ENCODE data around the gene ABCG2.

Gene ABCG2

GRCh38 chr4:88158489-88159228 is at the start of gene ABCG2:
ABCG2 (minus strand) TSS chr4:88158639; CDS start chr4:88139995, 18,644 bp downstream.
- DNase-seq (ENCODE audit: low read depth), result no peak

- DNase-seq (ENCODE audit: low read depth), result no peak
These were observed 49.7 kb upstream of the ABCG2 start for GRCh38 chr4:88208156-88208555.

GRCh38 chr4:88207171-88207570 is 48.7 kb upstream of the ABCG2 start:
- no peak for DNase-seq (ENCODE audit: low read depth)

- no peak for DNase-seq (ENCODE audit: low read depth)
These were observed 46.4 kb upstream of the ABCG2 start for GRCh38 chr4:88204882-88205281.

- no peak for DNase-seq (ENCODE audit: low read depth)
These were observed 44.0 kb upstream of the ABCG2 start for GRCh38 chr4:88202443-88202842.

- no peak for DNase-seq (ENCODE audit: low read depth)
These were observed 41.7 kb upstream of the ABCG2 start for GRCh38 chr4:88200186-88200585.

GRCh38 chr4:88196523-88197185 is 38.2 kb upstream of the ABCG2 start:
- DNase-seq (ENCODE audit: low read depth), result no peak

- DNase-seq (ENCODE audit: low read depth), result no peak
These were observed 37.5 kb upstream of the ABCG2 start for GRCh38 chr4:88196013-88196365.

GRCh38 chr4:88195328-88196012 is 37.0 kb upstream of the ABCG2 start:
- DNase-seq (ENCODE audit: low read depth), result no peak

- DNase-seq (ENCODE audit: low read depth), result no peak
These were observed 33.0 kb upstream of the ABCG2 start for GRCh38 chr4:88191404-88191803.

- DNase-seq (ENCODE audit: low read depth), result no peak
These were observed 31.6 kb upstream of the ABCG2 start for GRCh38 chr4:88189881-88190585.

GRCh38 chr4:88189418-88189738 is 30.9 kb upstream of the ABCG2 start:
- no peak for DNase-seq (ENCODE audit: low read depth)

- no peak for DNase-seq (ENCODE audit: low read depth)
These were observed 30.4 kb upstream of the ABCG2 start for GRCh38 chr4:88188738-88189417.

- DNase-seq (ENCODE audit: low read depth), result no peak
These were observed 29.3 kb upstream of the ABCG2 start for GRCh38 chr4:88187766-88188165.

- no peak for DNase-seq (ENCODE audit: low read depth)
These were observed 27.5 kb upstream of the ABCG2 start for GRCh38 chr4:88185906-88186305.

- no peak for DNase-seq (ENCODE audit: low read depth)
These were observed 20.8 kb upstream of the ABCG2 start for GRCh38 chr4:88179261-88179660.

GRCh38 chr4:88178626-88179231 is 20.3 kb upstream of the ABCG2 start:
- no peak for DNase-seq (ENCODE audit: low read depth)

GRCh38 chr4:88177983-88178625 is 19.7 kb upstream of the ABCG2 start:
- DNase-seq (ENCODE audit: low read depth), result no peak

GRCh38 chr4:88172987-88173386 is 14.5 kb upstream of the ABCG2 start:
- no peak for DNase-seq (ENCODE audit: low read depth)

GRCh38 chr4:88171206-88171605 is 12.8 kb upstream of the ABCG2 start:
- DNase-seq (ENCODE audit: low read depth), result no peak

GRCh38 chr4:88169298-88169697 is 10.9 kb upstream of the ABCG2 start:
- no peak for DNase-seq (ENCODE audit: low read depth)
